HG03280 (cell line): ENCODE data around the gene SP9.
"Not testable (repeated sequence)": the region's sequence is repeated elsewhere in the genome, so short reads cannot be mapped to it uniquely, and the experiment has no call there.

Source experiments
- ATAC-seq: cut with Tn5 transposase; IDR thresholded peaks from one replicate; pipeline ENCODE4 v1.9.1; 2021; ENCODE audit warnings: mild to moderate bottlenecking, moderate library complexity; ENCODE audit not compliant: unreplicated experiment

Gene SP9

GRCh38 chr2:174344716-174345461 lies 10.1 kb downstream of the SP9 start:
- no peak for ATAC-seq

- ATAC-seq: no peak
Observed at GRCh38 chr2:174350018-174350417, 15.3 kb downstream of the SP9 start.

GRCh38 chr2:174350593-174351181 lies 15.9 kb downstream of the SP9 start:
- no peak for ATAC-seq

DNA sequence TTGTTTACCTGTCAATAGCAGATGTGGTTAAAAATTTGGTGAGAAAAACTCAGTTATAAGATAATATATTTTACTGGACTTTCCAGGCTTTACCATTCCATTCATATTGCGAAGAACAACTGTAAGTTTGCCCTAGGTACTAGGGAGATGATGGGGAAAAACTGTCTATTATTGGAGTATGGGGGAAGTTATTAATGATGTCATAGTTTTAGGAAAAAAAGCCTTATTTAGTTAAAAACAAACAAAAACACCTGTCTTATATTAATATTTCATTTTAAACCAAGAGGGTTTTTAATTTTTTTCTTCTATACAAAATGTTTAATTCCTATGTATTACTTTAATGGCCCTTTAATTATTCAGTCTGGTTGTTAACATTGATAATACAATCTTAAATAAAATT lies 18.2 kb downstream of the SP9 start:
- ATAC-seq: no peak

DNA sequence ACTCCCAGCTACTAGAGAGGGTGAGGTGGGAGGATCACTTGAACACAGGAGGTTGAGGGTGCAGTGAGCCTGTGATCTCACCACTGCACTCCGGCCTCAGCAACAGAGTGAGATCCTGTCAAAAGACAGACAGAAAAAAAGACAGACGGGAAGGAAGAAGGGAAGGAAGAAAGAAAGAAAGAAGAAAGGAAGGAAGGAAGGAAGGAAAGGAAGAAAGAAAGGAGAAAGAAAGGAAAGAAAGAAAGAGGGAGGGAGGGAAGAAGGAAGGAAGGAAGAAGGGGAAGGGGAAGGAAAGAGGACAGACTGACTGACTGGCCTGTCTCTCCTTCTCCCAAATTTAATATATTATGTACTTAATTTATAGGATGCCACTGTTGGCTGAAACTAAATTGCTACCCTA lies 21.6 kb downstream of the SP9 start:
- ATAC-seq: no peak

DNA sequence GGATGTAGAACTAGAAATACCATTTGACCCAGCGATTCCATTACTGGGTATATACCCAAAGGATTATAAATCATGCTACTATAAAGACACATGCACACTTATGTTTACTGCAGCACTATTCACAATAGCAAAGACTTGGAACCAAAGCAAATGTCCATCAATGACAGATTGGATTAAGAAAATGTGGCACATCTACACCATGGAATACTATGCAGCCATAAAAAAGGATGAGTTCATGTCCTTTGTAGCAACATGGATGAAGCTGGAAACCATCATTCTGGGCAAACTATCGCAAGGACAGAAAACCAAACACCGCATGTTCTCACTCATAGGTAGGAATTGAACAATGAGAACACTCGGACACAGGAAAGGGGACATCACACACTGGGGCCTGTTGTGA lies 24.9 kb downstream of the SP9 start:
- not testable (repeated sequence) for ATAC-seq

GRCh38 chr2:174362949-174363348 lies 28.2 kb downstream of the SP9 start:
- ATAC-seq: no peak

DNA sequence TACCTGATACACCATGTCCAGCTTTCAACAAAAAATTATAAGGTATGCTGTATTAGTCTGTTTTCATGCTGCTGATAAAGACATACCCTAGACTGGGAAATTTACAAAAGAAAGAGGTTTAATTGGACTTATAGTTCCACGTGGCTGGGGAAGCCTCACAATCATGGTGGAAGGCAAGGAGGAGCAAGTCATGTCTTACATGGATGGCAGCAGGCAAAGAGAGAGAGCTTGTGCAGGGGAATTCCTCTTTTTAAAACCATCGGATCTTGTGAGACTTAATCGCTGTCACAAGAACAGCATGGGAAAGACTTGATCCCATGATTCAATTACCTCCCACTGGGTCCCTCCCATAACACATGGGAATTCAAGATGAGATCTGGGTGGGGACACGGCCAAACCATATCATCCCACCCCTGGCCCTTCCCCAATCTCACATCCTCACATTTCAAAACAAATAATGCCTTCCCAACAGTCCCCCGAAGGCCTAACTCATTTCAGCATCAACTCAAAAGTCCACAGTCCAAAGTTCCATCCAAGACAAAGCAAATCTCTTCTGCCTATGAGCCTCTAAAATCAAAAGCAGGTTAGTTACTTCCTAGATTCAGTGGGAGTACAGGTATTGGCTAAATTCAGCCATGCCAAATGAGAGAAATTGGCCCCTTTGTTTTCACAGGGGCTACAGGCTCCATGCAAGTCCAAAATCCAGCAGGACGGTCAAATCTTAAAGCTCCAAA lies 28.9 kb downstream of the SP9 start:
- not testable (repeated sequence) for ATAC-seq

GRCh38 chr2:174364628-174365027 lies 29.9 kb downstream of the SP9 start:
- ATAC-seq: no peak

- ATAC-seq: no peak
Observed at GRCh38 chr2:174365571-174365970, 30.8 kb downstream of the SP9 start.

DNA sequence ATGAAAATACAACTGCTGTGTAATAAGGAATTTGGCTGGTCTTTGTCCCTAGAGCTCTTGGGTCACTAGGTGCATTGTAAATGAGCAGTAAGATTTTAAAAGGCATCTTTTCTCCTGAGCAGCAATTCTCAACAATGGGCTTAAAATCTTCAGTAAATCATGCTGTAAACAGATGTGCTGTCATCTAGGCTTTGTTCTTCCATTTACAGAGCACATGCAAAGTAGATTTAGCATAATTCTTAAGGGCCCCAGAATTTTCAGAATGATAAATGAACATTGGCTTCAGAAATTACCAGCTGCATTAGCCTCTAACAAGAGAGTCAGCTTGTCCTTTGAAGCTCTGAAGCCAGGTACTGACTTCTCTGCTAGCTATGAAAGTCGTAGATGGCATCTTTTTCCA lies 33.9 kb downstream of the SP9 start:
- no peak for ATAC-seq

- no peak for ATAC-seq
Observed at GRCh38 chr2:174376967-174377366, 42.2 kb downstream of the SP9 start.

- no peak for ATAC-seq
Observed at GRCh38 chr2:174383796-174384195, 49.0 kb downstream of the SP9 start.

GRCh38 chr2:174385201-174385600 lies 50.4 kb downstream of the SP9 start:
- no peak for ATAC-seq
